Fibroblast of the conjunctiva (primary cell): ENCODE data around the gene ATCAY.
"Not testable (repeated sequence)": the region's sequence is repeated elsewhere in the genome, so short reads cannot be mapped to it uniquely, and the experiment has no call there.

ENCODE experiments used
- DNase-seq: peaks from one replicate; pipeline ENCODE4 v3.0.0-alpha.2; 2010; ENCODE audit warnings: low read depth

Gene ATCAY

DNA sequence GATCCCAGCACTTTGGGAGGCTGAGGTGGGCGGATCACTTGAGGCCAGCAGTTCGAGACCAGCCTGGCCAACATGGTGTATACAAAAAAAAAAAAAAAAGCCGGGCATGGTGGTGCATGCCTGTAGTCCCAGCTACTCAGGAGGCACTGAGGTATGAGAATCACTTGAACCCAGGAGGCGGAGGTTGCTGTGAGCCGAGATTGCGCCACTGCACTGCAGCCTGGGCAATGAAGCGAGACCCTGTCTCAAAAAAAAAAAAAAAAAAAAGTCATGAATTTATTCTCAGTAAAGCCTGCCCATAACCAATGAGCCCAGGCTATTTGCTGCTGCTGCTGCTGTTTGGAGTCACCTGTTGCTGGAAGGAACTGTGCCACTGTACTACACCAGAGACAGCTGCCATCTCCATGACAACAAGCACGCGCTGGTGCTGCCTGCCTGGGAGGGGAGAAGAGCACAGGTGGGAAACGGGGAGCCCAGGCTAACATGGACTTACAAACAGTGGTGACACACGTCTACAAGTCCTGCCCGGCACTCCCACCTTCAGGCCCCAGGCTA lies 23.0 kb upstream of the ATCAY start:
- no peak for DNase-seq

DNA sequence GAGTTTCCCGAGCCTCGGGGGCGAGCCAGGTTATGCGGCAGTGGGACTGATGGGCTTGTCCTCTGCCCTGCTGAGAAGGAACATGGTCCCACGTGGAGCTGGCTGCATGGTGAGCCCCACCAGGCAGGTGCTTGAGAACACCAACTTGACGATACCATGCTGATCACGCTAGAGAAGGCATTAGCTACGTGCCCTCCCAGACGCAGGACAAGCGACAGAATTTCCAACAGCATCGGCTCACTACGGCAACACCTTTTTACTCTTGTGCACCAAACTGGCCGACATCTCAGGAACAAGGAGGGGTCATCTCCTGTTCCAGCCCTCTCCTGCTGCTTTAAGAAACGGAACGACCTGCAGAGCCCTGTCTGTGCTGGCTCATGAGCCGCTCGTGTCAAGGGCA lies 20.0 kb upstream of the ATCAY start:
- no peak for DNase-seq

DNA sequence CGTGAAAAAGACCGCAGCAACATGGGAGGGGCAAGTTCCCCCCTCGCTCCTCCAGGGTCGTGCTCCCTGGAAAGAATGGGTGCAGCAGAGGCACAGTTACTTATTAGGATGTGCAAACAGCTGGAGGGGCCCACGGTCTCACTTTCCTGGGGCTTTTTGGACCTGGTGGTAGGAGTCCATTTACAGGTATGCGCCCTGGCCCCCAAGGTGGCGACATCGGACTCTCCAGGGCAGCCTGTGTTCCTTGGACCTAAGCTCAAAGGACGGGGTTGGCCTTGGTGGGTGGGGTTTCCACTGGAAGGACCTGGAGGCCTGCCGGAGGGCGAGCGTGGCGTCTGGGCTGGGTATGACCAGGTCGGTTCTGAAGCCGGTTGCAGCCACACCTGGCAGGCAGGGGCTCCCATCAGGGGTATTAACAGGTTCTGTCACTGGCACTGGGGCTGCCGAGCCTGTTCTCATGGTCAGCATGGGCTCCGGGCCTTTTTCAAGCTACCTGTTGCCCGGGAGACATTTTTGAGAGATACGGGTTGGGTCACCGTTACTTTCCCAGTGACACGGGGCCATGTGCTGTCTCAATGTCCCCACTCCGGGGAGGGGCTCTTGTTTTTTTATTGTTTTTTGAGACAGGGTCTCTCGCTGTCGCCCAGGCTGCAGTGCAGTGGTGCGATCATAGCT lies 17.5 kb upstream of the ATCAY start:
- DNase-seq = no peak

DNA sequence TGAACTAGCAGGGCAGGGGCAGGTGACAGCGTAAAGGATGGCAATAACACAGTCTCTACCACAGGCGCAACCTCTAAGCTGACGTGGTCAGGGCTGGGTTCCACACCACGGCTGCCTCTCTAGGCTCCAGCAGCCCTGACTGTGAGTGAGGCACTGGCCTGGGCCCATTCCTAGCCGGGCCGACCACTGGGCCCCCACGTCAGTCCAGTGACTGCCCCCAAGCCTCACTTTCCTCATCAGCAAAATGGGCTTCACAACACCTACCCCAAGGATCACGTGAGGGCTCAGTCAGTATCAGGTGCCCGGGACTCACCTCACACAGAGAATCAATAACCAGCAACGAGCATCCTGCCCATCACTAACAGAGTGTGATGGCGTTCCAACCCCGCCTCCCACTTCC lies 16.8 kb upstream of the ATCAY start:
- no peak for DNase-seq

DNA sequence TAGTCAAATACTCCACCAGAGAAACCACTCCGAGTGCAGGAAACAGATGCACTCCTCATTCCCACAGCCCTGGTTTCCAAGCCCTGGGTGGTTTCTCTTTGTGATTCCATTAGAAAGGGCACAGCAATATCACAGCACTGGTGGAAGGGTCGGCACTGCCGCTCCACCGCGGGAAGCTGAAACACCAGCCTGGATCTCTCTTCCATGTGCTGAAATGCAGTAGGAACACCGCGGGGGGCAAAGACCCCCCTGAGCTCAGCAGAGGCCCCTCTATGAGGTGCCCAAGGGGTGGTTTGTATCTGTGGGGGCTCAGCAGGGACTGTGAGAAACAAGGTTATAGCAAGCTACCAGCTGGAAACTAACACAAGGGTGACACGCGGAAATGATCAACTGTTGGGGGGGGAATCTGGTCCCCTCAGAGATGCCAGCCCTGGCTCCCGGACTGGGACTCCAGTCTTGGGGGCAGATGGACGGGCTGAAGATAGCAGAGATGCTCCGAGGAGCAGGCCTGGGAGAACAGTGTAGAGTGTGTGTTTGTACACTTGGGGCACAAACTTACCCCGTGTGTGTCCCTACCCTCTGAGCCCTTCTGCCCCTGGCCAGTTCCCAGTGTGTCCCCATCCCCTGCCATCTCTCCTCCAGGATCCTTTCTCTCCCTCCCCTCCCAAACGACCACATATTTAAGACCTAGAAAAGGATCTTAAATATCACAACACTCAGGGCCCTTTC lies 13.4 kb upstream of the ATCAY start:
- no peak for DNase-seq

DNA sequence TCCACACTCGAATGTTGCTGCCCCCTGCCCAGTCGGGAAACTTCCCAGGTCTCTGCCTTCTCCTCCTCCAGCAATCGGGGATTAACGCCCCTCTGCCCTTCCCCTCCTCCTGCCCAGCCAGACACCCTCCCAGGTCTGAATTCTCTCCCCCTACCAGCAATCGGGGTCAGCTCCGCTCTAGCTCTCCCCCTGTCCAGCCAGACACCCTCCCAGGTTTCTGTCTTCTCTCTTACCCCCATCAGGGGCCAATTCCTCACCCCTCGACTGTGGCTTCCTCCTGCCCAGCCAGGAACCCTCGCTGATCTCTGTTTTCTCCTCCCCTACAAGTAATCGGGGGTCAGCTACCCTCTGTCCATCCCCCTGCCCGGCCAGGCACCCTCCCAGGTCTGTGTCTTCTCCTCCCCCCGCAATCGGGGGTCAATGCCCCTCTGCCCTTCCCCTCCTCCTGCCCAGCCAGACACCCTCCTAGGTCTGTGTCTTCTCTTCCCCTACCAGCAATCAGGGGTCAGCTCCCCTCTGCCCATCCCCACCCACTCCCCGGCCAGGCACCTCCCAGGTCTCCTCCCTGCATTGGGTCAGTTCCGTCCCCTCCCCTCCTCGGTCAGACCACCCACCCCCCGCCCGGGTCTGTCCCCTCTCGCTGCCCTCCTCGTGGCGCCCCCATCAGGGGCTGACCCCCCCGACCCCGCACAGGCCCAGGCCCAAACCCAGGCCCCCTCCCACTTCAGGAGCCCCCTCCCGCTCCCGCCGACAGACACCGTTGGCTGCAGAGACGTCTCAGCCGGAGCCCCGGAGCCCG lies 12.3 kb upstream of the ATCAY start:
- DNase-seq = no peak

DNA sequence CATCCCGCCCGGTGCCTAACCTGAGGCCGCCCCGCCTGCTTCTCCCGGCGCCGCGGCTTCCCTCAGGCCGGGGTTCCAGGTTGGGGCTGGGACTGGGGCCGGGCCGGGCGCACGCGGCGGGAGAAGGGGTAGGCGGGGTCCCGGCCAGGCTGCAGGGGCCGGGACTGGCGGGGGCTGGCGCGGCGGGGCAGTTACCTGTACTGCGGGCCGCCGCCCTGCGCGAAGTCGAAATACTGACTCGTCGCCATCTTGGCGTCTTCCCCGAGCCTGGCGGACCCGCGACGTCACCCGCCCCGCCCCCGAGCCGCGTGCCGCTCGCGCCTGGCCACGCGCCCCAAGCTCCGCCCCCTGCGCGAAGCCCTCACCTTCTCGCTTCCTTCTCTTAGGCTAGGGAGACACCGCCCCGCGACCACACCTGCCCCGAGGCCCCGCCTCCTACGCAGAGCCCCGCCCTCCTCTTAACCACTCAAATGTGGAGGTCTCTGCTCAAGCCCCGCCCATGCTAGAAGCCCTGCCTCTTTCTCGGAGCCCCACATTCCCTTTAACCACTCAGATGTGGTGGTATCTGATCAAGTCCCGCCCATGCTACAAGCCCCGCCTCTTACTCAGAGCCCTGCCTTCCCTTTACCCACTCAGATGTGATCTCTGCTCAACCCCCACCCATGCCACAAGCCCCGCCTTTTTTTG lies 11.6 kb upstream of the ATCAY start, which contains the start of gene ZFR2:
Gene ZFR2, minus strand, starts transcription at position 269 of the 687 bp plus-strand sequence. Its CDS starts 21 bp downstream, at position 248.
- no peak for DNase-seq

DNA sequence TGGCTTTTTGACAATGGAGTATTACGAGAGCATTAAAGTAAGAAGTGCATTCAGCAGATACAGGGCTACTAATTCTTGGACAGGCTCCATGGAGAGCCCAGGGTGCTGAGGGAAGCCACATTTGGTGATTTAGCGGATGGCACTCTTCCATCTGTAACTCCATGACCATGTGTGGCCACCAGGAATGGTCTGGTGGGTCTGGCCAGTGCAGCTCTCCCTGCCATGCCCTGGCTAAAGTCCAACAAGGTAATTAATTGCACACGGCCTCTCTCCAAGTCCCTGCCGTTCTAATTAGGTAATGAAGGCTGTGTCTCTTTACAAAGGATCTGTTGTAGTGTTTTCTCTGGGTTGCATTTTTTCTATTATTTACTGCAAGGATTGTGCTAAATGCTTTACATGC lies 7.3 kb upstream of the ATCAY start:
- DNase-seq = no peak

DNA sequence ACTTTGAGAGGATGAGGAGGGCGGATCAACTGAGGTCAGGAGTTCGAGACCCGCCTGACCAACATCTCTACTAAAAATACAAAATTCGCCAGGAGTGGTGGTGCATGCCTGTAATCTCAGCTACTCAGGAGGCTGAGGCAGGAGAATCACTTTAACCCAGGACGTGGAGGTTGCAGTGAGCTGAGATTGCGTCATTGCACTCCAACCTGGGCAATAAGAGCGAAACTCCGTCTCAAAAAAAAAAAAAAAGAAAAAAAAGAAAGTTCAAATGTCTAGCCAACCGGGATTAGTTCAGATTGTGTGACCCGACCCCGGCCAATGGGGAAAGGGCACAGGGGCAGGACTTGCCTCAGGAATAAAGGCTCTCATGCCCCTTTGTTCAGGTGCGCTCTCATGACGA lies 5.8 kb upstream of the ATCAY start:
- DNase-seq = not testable (repeated sequence)

DNA sequence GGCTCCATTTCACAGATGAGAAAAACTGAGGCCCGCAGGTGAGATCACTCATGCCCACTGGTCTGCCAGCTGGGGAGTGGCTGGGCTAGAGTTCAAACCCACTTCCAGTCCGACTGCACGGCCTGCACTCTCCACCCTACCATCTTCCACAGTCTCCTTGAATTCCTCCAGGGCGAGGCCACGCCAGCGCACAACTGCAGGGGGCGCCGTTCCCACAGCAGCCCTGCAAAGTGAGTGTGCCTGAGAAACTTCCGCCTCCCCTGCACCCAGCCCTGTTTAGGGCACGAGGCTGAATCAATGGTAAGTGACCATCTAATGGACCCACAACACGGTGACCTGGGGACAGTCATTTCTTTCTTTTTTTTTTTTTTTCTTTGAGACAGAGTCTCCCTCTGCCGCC lies 829 bp upstream of the ATCAY start:
- DNase-seq = no peak

DNA sequence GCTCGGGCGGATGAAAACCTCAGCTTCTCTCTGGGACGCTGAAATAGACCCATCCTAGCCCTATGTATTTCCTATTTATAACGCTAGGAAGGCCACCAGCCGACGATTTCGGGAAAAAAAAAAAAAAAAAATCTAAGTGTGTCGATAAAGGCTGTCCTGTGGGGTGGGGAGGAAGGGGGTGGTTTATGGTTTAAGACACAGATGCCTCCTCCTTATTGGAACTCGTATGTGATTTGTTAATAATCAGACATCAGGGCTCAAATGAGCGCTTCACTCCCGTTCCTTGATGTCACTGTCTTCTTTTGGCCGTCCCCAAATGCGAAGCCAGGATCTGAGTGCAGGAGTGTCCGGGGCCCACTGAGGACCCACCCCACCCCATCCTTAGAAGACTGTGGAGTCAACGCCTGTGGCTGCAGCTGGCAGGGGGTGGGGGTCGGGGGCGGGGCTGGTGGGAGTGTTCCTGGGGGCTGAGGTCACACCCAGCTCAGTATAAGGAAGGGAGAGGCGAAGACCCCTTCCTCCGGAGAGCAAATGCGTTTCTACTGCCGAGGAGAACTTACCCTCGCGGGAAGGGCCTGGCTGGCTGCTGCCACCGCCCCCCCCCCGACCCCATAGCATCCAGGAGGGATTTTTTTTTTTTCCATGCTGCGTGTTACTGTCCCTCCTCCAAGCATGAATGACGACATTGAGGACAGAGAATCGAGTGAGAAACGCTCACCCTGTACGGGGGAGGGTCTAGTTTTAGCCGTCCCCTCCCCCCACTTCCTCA lies 971 bp downstream of the ATCAY start:
- DNase-seq = no peak

DNA sequence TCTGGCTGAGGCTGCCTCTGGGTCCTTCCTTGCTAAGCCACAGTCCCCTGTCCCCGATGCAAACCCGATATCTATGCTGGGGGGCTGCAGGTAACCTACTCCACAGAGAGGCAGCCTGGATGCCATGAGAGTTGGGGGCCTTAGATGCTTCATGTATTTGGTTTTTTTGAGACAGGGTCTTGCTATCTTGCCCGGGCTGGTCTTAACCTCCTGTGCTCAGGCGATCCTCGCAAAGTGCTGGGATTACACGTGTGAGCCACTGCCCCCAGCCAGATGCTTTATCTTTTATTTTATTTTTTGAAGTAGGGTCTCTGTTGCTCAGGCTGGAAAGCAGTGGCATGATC lies 1.5 kb downstream of the ATCAY start:
- DNase-seq = no peak

DNA sequence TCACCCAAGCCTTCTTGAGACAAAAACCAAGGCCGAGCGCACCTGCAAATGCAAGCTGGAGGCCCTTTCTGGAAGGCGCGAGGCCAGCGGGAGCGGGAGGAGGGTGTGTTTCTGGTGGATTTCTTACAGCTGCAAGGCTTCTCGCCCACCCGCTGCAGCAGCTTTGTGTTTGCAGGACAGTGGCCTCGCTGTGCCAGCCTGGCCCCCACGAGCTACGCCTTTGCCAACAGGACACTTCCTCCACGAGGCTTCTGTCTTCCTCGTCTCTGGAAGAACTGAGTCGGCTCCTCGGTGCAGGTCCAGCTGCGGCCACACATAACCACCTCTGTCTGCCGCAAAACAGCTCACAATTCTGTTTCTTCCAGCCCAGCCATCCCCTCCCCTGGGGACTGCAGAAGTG lies 10.1 kb downstream of the ATCAY start:
- no peak for DNase-seq

DNA sequence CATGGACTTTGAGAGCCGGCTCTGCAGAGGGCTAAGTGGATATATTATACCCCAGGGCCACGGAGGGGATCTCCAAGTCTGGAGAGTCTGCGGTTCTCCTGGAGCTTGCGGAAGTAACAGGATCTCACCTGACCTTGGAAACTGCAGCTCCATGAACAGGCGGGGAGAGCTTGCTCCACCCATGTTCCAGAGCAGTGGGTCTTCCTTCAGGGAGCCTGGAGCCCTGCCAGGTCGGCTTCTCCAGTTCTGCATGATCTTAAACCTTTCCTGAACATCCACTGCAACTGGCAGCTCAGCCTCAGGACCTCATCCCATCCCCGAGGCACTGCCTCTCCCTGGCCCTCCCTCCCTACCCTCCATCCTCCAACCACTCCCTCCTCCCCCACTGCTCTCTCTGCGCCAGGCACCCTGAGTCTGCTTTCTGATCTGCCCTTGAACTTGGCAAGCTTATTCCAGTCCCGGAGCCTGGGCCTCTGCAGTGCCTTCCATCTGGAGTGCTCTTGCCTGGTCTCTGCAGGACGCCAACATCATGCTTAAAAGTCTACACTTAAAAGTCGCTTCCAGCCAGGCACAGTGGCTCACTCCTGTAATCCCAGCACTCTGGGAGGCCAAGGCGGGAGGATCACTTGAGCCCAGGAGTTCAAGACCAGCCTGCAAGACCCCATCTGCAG lies 13.2 kb downstream of the ATCAY start:
- DNase-seq = no peak

DNA sequence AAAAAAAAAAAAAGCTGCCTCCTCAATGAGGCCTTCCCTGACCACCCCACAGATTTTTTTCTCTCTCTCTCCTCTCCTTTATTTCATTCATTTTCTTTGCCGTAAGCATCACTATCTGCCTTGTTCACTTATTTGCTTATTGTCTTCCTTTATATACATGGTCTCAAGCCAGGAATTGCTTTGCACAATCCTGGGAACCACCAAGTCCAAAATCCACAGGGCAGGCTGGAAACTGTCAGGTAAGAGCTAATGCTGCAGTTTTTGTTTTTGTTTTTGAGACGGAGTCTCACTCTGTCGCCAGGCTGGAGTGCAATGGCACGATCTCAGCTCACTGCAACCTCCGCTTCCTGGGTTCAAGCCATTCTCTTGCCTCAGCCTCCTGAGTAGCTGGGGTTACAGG lies 14.5 kb downstream of the ATCAY start:
- not testable (repeated sequence) for DNase-seq

DNA sequence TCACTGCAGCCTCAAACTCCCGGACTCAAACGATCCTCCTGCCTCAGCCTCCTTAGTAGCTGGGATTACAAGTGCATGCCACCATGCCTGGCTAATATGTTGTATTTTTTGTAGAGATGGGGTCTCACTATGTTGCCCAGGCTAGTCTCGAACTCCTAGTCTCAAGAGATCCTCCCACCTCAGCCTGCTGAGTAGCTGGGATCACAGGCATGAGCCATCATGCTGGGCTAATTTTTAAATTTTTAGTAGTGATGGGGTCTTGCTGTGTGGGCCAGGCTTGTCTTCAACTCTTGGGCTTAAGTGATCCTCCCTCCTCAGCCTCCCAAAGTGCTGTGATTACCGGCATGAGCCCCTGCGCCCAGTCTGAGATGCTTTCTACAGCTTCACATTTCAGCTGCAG lies 15.3 kb downstream of the ATCAY start:
- no peak for DNase-seq

DNA sequence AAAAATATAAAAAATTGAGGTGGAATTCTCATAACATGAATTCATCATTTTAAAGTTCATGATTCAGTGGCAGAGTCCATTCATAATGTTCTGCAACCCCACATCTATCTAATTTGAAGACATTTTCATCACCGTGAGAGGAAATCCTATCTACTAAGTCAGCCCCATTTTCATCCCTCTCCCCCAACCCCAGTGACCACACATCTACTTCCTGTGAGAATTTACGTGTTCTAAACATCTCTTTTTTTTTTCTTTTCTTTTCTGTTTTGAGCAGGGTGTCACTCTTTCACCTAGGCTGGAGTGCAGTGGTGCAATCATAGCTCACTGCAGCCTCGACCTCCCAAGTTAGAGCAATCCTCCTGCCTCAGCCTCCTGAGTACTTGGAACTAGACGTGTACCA lies 17.5 kb downstream of the ATCAY start:
- DNase-seq = no peak

DNA sequence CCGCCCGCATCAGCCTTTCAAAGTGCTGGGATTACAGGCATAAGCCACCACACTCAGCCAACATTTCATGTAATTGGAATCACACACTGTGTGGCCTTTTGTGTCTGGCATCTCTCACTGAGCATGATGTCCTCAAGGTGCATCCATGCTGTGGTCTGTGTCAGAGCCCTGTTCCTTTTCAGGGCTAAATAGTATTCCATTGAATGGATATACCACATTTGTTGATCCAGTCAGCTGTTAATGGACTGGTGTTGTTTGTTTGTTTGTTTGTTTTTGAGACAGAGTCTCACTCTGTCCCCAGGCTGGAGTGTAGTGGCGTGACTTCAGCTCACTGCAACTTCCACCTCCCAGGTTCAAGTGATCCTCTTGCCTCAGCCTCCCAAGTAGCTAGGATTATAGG lies 17.9 kb downstream of the ATCAY start:
- DNase-seq = no peak

DNA sequence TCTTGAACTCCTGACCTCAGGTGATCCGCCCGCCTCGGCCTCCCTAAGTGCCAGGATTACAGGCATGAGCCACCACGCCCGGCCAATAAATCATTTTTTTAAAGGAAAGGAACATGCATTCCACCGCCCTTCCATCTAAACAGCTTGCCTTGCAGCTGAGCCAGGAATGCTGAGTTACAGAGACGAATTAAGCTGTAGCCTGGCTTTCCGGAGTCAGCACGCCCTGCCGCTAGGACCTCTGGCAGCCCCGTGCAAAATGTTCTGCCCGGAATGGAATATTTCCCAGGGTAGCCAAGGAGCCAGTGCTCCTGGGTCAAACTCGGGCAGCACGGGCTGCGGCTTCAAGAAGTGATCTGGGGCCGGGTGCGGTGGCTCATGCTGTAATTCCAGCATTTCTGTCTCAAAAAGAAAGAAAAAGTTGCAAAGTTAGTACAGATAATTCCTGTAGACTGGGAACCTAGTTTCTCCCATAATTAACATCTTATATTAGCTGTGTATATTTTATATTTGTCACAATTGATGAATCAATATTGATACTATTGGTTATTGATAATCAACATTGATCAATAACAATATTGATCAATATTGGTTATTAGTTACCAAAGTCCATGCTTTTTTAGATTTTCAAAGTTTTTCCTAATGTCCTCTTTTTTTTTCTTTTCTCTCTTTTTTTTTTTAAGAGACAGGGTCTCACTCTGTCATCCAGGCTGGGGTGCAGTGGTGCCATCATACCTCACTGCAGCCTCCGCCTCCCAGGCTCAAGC lies 19.2 kb downstream of the ATCAY start:
- no peak for DNase-seq

DNA sequence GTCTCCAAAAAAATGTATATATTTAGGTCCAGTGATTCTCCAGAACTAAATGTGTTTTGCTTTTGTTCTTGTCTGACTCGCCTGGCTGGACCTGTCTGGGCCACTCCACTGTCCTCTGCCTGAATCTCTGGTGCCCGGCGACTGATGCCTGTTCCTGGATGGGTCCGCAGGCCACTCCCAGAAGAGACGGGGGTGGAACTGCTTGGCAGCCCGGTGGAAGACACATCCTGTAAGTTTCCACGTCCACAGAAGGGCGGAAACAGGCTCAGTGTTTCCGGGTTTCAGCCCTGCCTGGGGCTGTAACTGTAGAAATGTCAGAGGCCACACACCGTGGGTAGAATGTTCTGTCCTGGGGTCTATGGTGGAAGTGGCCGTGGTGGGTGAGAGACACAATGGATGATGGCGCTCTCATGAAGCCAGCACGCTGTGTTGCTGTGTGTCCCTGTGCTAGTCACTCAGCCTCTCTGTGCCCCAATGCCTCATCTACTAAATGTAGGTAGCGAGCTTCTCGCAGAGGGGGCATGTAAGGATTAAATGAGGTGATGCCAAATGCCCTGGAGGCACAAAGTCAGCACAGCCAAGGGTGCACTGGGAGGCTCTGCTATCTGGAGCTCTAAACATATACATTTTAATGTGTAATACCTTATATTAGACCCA lies 22.0 kb downstream of the ATCAY start:
- no peak for DNase-seq
